H9 (cell line): ENCODE measurements around the gene KRTAP2-2. TPM values are rescaled to one million over a fixed set of nuclear protein-coding genes. Genes with fewer than 3 reads are reported as not detected.

Experiments
- DNase-seq: peaks from one replicate; pipeline ENCODE4 v3.0.0-alpha.2; 2017
- H2AFZ ChIP-seq: one replicate; pipeline ENCODE4 v1.6.1; 2013; ENCODE audit warnings: mild to moderate bottlenecking, low read length, control low read depth, moderate library complexity
- H2AK5ac ChIP-seq: 2 replicates; pipeline ENCODE4 v1.6.1; 2013; ENCODE audit warnings: low read length, control low read depth, mixed read lengths; ENCODE audit not compliant: insufficient read length
- H2BK120ac ChIP-seq: one replicate; pipeline ENCODE4 v1.6.1; 2013; ENCODE audit warnings: low read depth, mild to moderate bottlenecking, low read length, control low read depth, inconsistent platforms; ENCODE audit not compliant: poor library complexity, severe bottlenecking
- H2BK12ac ChIP-seq: 2 replicates; pipeline ENCODE4 v1.6.1; 2013; ENCODE audit warnings: low read length, control low read depth, mixed read lengths, low read depth; ENCODE audit not compliant: insufficient read length
- H2BK15ac ChIP-seq: 2 replicates; pipeline ENCODE4 v1.6.1; 2013; ENCODE audit warnings: low read depth, low read length, control low read depth
- H2BK20ac ChIP-seq: one replicate; pipeline ENCODE4 v1.6.1; 2013; ENCODE audit warnings: low read depth, mild to moderate bottlenecking, low read length, control low read depth, inconsistent platforms; ENCODE audit not compliant: poor library complexity, severe bottlenecking
- H2BK5ac ChIP-seq: 2 replicates; pipeline ENCODE4 v1.6.1; 2013; ENCODE audit warnings: low read length, control low read depth, mixed read lengths; ENCODE audit not compliant: insufficient read length
- H3K14ac ChIP-seq: 2 replicates; pipeline ENCODE4 v1.6.1; 2013; ENCODE audit warnings: low read length, control low read depth; ENCODE audit not compliant: insufficient read depth
- H3K18ac ChIP-seq: 2 replicates; pipeline ENCODE4 v1.6.1; 2013; ENCODE audit warnings: low read depth, mild to moderate bottlenecking, mixed read lengths, low read length, control low read depth; ENCODE audit not compliant: insufficient read length
- H3K23ac ChIP-seq: 2 replicates; pipeline ENCODE4 v1.6.1; 2013; ENCODE audit warnings: low read length, control low read depth, mixed read lengths, low read depth; ENCODE audit not compliant: insufficient read length
- H3K23me2 ChIP-seq: 2 replicates; pipeline ENCODE4 v1.6.1; 2013; ENCODE audit warnings: low read depth, mild to moderate bottlenecking, mixed read lengths, low read length, control low read depth; ENCODE audit not compliant: insufficient read length, poor library complexity, severe bottlenecking
- H3K27ac ChIP-seq: 2 replicates; pipeline ENCODE4 v1.5.1; 2013; ENCODE audit warnings: low read length, control low read depth, mixed read lengths, low read depth; ENCODE audit not compliant: insufficient read length
- H3K27me3 ChIP-seq: 2 replicates; pipeline ENCODE4 v1.6.1; 2013; ENCODE audit warnings: low read length, control low read depth, inconsistent platforms; ENCODE audit not compliant: insufficient read depth
- H3K4ac ChIP-seq: 2 replicates; pipeline ENCODE4 v1.6.1; 2013; ENCODE audit warnings: low read depth, mild to moderate bottlenecking, control low read depth, inconsistent platforms, low read length, moderate library complexity
- H3K4me1 ChIP-seq: 2 replicates; pipeline ENCODE4 v1.6.1; 2013; ENCODE audit warnings: low read length, control low read depth, inconsistent platforms; ENCODE audit not compliant: insufficient read depth
- H3K4me2 ChIP-seq: 2 replicates; pipeline ENCODE4 v1.6.1; 2013; ENCODE audit warnings: low read length, control low read depth, mixed read lengths; ENCODE audit not compliant: insufficient read length, insufficient read depth
- H3K56ac ChIP-seq: 2 replicates; pipeline ENCODE4 v1.6.1; 2013; ENCODE audit warnings: low read depth, mild to moderate bottlenecking, mixed read lengths, low read length, control low read depth; ENCODE audit not compliant: insufficient read length
- H3K79me1 ChIP-seq: 2 replicates; pipeline ENCODE4 v1.6.1; 2013; ENCODE audit warnings: low read depth, mild to moderate bottlenecking, moderate library complexity, low read length, control low read depth, inconsistent platforms; ENCODE audit not compliant: insufficient read depth, poor library complexity, severe bottlenecking
- H3K79me2 ChIP-seq: 2 replicates; pipeline ENCODE4 v1.6.1; 2013; ENCODE audit warnings: low read length, control low read depth, inconsistent platforms; ENCODE audit not compliant: insufficient read depth
- H3K9ac ChIP-seq: 2 replicates; pipeline ENCODE4 v1.6.1; 2013; ENCODE audit warnings: low read length, control low read depth, mixed read lengths; ENCODE audit not compliant: insufficient read length; ENCODE audit errors: extremely low read depth
- H3K9me3 ChIP-seq: one replicate; pipeline ENCODE4 v1.6.1; 2013; ENCODE audit warnings: low read depth, low read length, inconsistent platforms; ENCODE audit not compliant: control insufficient read depth
- H3T11ph ChIP-seq: one replicate; pipeline ENCODE4 v1.6.1; 2013; ENCODE audit warnings: mild to moderate bottlenecking, low read length, control low read depth, inconsistent platforms
- H4K20me1 ChIP-seq: one replicate; pipeline ENCODE4 v1.6.1; 2013; ENCODE audit not compliant: control insufficient read depth, insufficient read length, insufficient read depth
- H4K5ac ChIP-seq: 2 replicates; pipeline ENCODE4 v1.6.1; 2013; ENCODE audit warnings: low read depth, mild to moderate bottlenecking, mixed read lengths, low read length, control low read depth; ENCODE audit not compliant: insufficient read length
- H4K8ac ChIP-seq: replicated peaks from 2 replicates; pipeline ENCODE4 v1.6.1; 2013; ENCODE audit warnings: low read length, control low read depth, mixed read lengths, low read depth; ENCODE audit not compliant: insufficient read length
- H4K91ac ChIP-seq: 2 replicates; pipeline ENCODE4 v1.6.1; 2013; ENCODE audit warnings: low read depth, mild to moderate bottlenecking, moderate library complexity, mixed read lengths, low read length, control low read depth; ENCODE audit not compliant: insufficient read length
- H3K27ac Mint-ChIP-seq, 3 experiments: 2 replicates in 2 of 3; 3 replicates in 1 of 3; pipeline ENCODE4 v1.8.0; 2020 to 2021; ENCODE audit warnings: mixed read lengths in 3 of 3, mild to moderate bottlenecking in 1 of 3, moderate library complexity in 1 of 3
- H3K27me3 Mint-ChIP-seq: 2 replicates; pipeline ENCODE4 v1.8.0; 2021; ENCODE audit warnings: low read depth, mild to moderate bottlenecking, moderate library complexity, mixed read lengths
- H3K36me3 Mint-ChIP-seq, 3 experiments: 2 replicates in 2 of 3; 3 replicates in 1 of 3; pipeline ENCODE4 v1.8.0; 2020 to 2021; ENCODE audit warnings: low read depth in 3 of 3, mixed read lengths in 3 of 3; ENCODE audit not compliant: insufficient read depth in 1 of 3
- H3K4me1 Mint-ChIP-seq, 2 experiments: 2 replicates each; pipeline ENCODE4 v1.8.0; 2020; ENCODE audit warnings: mixed read lengths in 2 of 2
- H3K4me3 Mint-ChIP-seq, 2 experiments: 2 replicates in 1 of 2; 3 replicates in 1 of 2; pipeline ENCODE4 v1.8.0; 2020 to 2021; ENCODE audit warnings: mild to moderate bottlenecking in 2 of 2, mixed read lengths in 2 of 2, moderate library complexity in 1 of 2
- H3K9me3 Mint-ChIP-seq, 2 experiments: 2 replicates in 1 of 2; 3 replicates in 1 of 2; pipeline ENCODE4 v1.8.0; 2020; ENCODE audit warnings: mild to moderate bottlenecking in 2 of 2, mixed read lengths in 2 of 2, moderate library complexity in 1 of 2
- total RNA-seq: library from RNA; stranded (reverse); gene quantifications from 2 replicates; pipeline ENCODE4 v1.2.1, GENCODE V29; 2021
- TF ChIP-seq, protein P1 (sequence below): fragments of 200-600 bp; sonication (generic); conservative IDR thresholded peaks from 3 replicates; pipeline ENCODE4 v1.8.0; 2021; ENCODE audit warnings: antibody characterized with exemption, mild to moderate bottlenecking

The KRTAP2-2 gene
- total RNA-seq, 1 experiment from 2014 or later, result not detected

DNA sequence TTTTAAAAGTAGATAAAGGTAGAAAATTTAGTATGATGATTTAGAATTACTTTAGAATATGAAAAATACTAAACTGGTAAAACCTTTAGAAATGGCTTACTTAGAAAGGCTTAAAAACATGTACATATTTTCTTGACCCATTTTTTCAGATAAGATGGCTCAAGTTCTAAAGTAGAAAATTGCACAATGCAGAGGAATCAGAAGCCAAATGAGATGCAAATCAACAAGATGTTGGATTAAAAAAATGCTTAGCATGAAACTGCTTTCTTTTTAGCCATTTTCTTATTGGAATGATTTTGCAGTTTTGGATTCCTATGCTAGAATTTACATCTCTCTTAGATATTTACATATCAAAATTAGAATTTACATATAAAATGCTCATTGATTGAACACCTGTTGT, 44.6 kb downstream of the KRTAP2-2 start:
- Histone ChIP-seq H4K5ac (no peak overlapping the region), H3K56ac (no peak overlapping the region), H3K27me3 (no peaks in the 10 kb centered on the region), H3K27ac (no peak overlapping the region), H3K79me2 (no peaks in the 10 kb centered on the region), H2BK15ac (no peak overlapping the region), H3K23ac (no peak overlapping the region), H2BK120ac (no peak overlapping the region), H2AFZ (no peak overlapping the region), H4K8ac (no peak overlapping the region), H3K9ac (no peak overlapping the region), H3K14ac (no peak overlapping the region), H3K18ac (no peak overlapping the region), H3K4me1 (no peaks in the 10 kb centered on the region; the same call in 1 of the 2 replicates), H2BK20ac (no peak overlapping the region), H2AK5ac (no peak overlapping the region), H4K91ac (no peak overlapping the region), H2BK5ac (no peak overlapping the region), H4K20me1 (no peaks in the 10 kb centered on the region), H3K4ac (no peak overlapping the region), H3K79me1 (no peaks in the 10 kb centered on the region), H3K23me2 (no peaks in the 10 kb centered on the region), H3T11ph (no peak overlapping the region), H3K4me2 (no peak overlapping the region), H3K9me3 (no peaks in the 10 kb centered on the region), H2BK12ac (no peak overlapping the region)
- H3K36me3 Mint-ChIP-seq, result no peaks in the 10 kb centered on the region
- H3K4me3 Mint-ChIP-seq, result no peak overlapping the region
- H3K27ac Mint-ChIP-seq, result no peak overlapping the region
- TF ChIP-seq, protein P1, sequence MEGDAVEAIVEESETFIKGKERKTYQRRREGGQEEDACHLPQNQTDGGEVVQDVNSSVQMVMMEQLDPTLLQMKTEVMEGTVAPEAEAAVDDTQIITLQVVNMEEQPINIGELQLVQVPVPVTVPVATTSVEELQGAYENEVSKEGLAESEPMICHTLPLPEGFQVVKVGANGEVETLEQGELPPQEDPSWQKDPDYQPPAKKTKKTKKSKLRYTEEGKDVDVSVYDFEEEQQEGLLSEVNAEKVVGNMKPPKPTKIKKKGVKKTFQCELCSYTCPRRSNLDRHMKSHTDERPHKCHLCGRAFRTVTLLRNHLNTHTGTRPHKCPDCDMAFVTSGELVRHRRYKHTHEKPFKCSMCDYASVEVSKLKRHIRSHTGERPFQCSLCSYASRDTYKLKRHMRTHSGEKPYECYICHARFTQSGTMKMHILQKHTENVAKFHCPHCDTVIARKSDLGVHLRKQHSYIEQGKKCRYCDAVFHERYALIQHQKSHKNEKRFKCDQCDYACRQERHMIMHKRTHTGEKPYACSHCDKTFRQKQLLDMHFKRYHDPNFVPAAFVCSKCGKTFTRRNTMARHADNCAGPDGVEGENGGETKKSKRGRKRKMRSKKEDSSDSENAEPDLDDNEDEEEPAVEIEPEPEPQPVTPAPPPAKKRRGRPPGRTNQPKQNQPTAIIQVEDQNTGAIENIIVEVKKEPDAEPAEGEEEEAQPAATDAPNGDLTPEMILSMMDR, result no peak
- no peaks in the 10 kb centered on the region for H3K9me3 Mint-ChIP-seq
- peaks cover 17 to 19% of the 10 kb centered on the region in 2 experiments for H3K4me1 Mint-ChIP-seq
- H3K27me3 Mint-ChIP-seq, result no peaks in the 10 kb centered on the region
- no peak for DNase-seq
